IMR-90 (cell line): ENCODE results near the gene C2orf80. TPM values are rescaled to one million over a fixed set of nuclear protein-coding genes. Genes with fewer than 3 reads are reported as not detected.

ENCODE experiments used
- polyA plus RNA-seq, 3 experiments: library from polyadenylated mRNA; depleted of rRNA; stranded (reverse); fragments of >200 nt; gene quantifications; 2 replicates each; pipeline ENCODE4 v1.2.3, GENCODE V29; 2012; ENCODE audit warnings: low replicate concordance in 1 of 3
- total RNA-seq: library from RNA; depleted of rRNA; stranded (reverse); fragments of >200 nt; gene quantifications from 2 replicates; pipeline ENCODE4 v1.2.3, GENCODE V29; 2012; rRNA removed

The C2orf80 gene
- total and polyA plus RNA-seq, 2 of the 4 experiments (the other 2 are of a cell fraction): not detected

Other genes with a start within 250 kb of the C2orf80 start
- 8.6 and 11.3 TPM in 2 replicates for gene PLEKHM3, start 164.5 kb downstream of the C2orf80 start, total RNA-seq
- 2.1 and 2.4 TPM in 2 replicates for gene PLEKHM3, start 164.5 kb downstream of the C2orf80 start, polyA plus RNA-seq (2012; rRNA removed)
- not detected in 2 replicates for gene CRYGD, start 65.5 kb downstream of the C2orf80 start, total RNA-seq
- gene CRYGD, start 65.5 kb downstream of the C2orf80 start, polyA plus RNA-seq (2012; rRNA removed): not detected in 2 replicates
- gene CRYGC, start 60.2 kb downstream of the C2orf80 start, total RNA-seq: not detected in 2 replicates
- gene CRYGC, start 60.2 kb downstream of the C2orf80 start, polyA plus RNA-seq (2012; rRNA removed): not detected in 2 replicates
- gene CRYGB, start 43.9 kb downstream of the C2orf80 start, total RNA-seq: not detected in 2 replicates
- gene CRYGB, start 43.9 kb downstream of the C2orf80 start, polyA plus RNA-seq (2012; rRNA removed): not detected in 2 replicates
- gene CRYGA, start 26.4 kb downstream of the C2orf80 start, total RNA-seq: not detected in 2 replicates
- not detected in 2 replicates for gene CRYGA, start 26.4 kb downstream of the C2orf80 start, polyA plus RNA-seq (2012; rRNA removed)
- 77.1 and 104 TPM in 2 replicates for gene IDH1, start 65.0 kb upstream of the C2orf80 start, total RNA-seq
- gene IDH1, start 65.0 kb upstream of the C2orf80 start, polyA plus RNA-seq (2012; rRNA removed): 42.7 and 53.5 TPM in 2 replicates
- 31.4 and 34.6 TPM in 2 replicates for gene PIKFYVE, start 76.2 kb upstream of the C2orf80 start, total RNA-seq
- 7.3 and 9.3 TPM in 2 replicates for gene PIKFYVE, start 76.2 kb upstream of the C2orf80 start, polyA plus RNA-seq (2012; rRNA removed)
- gene PTH2R, start 216.8 kb upstream of the C2orf80 start, total RNA-seq: under 0.01 TPM in 1 of 2 replicates, not detected in the other
- gene PTH2R, start 216.8 kb upstream of the C2orf80 start, polyA plus RNA-seq (2012; rRNA removed): not detected in 2 replicates